ENCODE data around the gene ATL3.

DNA sequence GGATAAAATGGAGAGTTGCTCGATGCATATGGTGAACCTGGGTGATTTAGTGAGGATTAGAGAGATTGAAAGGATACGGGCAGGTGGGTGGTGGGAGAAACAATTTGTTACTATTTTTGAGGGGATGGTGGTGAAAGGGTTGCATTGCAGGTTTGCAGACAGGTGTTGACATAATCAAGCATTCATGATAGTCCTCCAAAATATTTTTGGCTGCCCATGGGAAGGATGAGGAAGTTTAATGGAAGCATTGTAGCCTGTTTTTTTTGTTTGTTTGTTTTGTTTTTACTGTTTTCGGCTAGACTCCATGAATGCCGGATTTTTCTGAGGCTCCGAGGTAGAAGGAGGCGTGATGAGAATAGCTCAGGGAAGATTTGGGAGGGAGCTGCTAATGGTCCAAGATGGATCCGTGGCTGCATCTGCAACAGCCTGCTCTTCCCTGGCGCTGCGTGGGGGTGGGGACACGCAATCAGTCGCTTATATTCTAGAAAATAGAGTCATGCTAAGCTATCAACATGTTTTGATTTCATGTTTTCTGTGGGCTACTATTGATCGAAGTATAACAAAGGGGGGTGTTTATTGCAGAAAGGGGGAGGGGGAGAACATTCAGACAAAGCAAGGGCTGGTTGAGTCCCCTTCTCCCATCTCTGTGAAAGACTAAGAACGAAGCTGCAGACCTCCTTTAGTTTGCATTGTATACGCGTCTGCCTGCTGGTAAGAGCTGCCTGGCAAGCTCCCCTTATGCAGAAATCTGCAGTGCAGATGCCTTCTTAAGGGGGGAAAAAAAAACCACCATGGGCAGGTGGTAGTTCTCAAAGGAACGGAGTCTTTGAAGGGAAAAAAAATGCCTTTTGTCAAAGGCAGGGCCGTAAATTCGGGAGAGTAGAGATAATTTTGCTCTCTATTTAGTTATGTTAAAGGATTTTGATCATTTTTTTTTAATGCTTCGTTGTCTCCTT, 11.2 kb upstream of the ATL3 start:
- TF ChIP-seq, protein P1, sequence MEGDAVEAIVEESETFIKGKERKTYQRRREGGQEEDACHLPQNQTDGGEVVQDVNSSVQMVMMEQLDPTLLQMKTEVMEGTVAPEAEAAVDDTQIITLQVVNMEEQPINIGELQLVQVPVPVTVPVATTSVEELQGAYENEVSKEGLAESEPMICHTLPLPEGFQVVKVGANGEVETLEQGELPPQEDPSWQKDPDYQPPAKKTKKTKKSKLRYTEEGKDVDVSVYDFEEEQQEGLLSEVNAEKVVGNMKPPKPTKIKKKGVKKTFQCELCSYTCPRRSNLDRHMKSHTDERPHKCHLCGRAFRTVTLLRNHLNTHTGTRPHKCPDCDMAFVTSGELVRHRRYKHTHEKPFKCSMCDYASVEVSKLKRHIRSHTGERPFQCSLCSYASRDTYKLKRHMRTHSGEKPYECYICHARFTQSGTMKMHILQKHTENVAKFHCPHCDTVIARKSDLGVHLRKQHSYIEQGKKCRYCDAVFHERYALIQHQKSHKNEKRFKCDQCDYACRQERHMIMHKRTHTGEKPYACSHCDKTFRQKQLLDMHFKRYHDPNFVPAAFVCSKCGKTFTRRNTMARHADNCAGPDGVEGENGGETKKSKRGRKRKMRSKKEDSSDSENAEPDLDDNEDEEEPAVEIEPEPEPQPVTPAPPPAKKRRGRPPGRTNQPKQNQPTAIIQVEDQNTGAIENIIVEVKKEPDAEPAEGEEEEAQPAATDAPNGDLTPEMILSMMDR (IDR thresholded peaks at IDR 0.05): peak in 1 of 2 donors; percentile 14
- no peak for TF ChIP-seq POLR2AphosphoS5 (IDR thresholded peaks at IDR 0.05)

Measured in suprapubic skin (tissue), 3 donors.